Colonic mucosa (tissue), 4 donors: Measurements from ENCODE around the gene ITM2C. TPM values are rescaled to one million over a fixed set of nuclear protein-coding genes. Genes with fewer than 3 reads are reported as not detected.

Experiments used
- DNase-seq: peaks from one replicate; pipeline ENCODE4 v3.0.0-alpha.2; 2020
- H3K27ac ChIP-seq: fragments of 200-600 bp; one replicate; pipeline ENCODE4 v1.8.0; 2021
- H3K27me3 ChIP-seq: fragments of 200-600 bp; one replicate; pipeline ENCODE4 v1.8.0; 2021
- H3K36me3 ChIP-seq: fragments of 200-600 bp; one replicate; pipeline ENCODE4 v1.8.0; 2021
- H3K4me1 ChIP-seq: fragments of 200-600 bp; one replicate; pipeline ENCODE4 v1.8.0; 2021; ENCODE audit warnings: mild to moderate bottlenecking
- H3K4me3 ChIP-seq: fragments of 200-600 bp; one replicate; pipeline ENCODE4 v1.8.0; 2021
- H3K9ac ChIP-seq, 2 donors: one replicate each; pipeline ENCODE4 v1.7.0; 2013; ENCODE audit warnings: control low read depth in 2 of 2, low read depth in 2 of 2, low read length in 2 of 2
- H3K9me3 ChIP-seq: fragments of 200-600 bp; one replicate; pipeline ENCODE4 v1.8.0; 2021
- intact Hi-C: fragments of 100-400 bp; cut with DNase I; formaldehyde crosslinking; loops from one replicate; pipeline ENCODE4 v1.14.1; 2022
- total RNA-seq, 2 donors: library from RNA; stranded (reverse); fragmentation: NEBNext Ultra II Directional in 1 of 2; extraction: Animal tissue kit (Norgen Biotek cat#: 25700) in 1 of 2; gene quantifications; one replicate each; pipeline ENCODE4 v1.2.1, GENCODE V29; 2021
- TF ChIP-seq, protein P1 (sequence below): fragments of 200-600 bp; IDR thresholded peaks from one replicate; pipeline ENCODE4 v1.8.0; 2022; ENCODE audit warnings: antibody characterized with exemption, mild to moderate bottlenecking
- donor health status: healthy.
- donor health status: DM: no; HTN: no; CAD: no.
- donor health status: DM: no; HTN: no; CAD: no.

Gene ITM2C
- total RNA-seq, 2 donors from 2014 or later, result 1,192 to 1,707 TPM

DNA sequence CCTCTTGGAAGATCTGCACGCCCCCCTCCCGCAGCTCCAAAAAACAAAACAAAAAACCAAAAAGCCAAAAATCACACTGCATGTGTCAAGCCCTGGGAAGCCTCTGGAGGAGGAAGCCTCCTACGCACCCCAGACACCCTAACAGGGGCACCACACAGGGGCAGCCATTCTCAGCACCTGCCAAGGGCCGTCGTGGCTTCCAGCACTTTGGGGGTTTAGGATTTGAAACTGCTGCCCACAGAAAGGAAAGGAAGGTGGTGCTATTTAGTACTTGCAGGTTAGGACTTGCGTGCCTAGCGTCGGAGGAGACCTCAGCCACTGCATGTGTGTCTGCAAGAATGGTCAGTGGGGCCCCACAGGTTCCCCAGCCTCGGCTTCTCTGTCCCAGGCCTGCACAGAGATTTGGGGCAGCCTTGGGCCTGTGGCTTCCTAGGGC is 60.7 kb downstream of the ITM2C start:
- DNase-seq, result no peak
- no peaks in the 10 kb centered on the region for H3K36me3 ChIP-seq
- no peaks in the 10 kb centered on the region for H3K27me3 ChIP-seq
- no peaks in the 10 kb centered on the region for H3K9me3 ChIP-seq
- H3K27ac ChIP-seq, result no peak overlapping the region
- intact Hi-C loops, result no loop called here
- H3K4me1 ChIP-seq, result no peaks in the 10 kb centered on the region
- no peak overlapping the region for H3K4me3 ChIP-seq
- H3K9ac ChIP-seq, result no peak overlapping the region
- TF ChIP-seq, protein P1, sequence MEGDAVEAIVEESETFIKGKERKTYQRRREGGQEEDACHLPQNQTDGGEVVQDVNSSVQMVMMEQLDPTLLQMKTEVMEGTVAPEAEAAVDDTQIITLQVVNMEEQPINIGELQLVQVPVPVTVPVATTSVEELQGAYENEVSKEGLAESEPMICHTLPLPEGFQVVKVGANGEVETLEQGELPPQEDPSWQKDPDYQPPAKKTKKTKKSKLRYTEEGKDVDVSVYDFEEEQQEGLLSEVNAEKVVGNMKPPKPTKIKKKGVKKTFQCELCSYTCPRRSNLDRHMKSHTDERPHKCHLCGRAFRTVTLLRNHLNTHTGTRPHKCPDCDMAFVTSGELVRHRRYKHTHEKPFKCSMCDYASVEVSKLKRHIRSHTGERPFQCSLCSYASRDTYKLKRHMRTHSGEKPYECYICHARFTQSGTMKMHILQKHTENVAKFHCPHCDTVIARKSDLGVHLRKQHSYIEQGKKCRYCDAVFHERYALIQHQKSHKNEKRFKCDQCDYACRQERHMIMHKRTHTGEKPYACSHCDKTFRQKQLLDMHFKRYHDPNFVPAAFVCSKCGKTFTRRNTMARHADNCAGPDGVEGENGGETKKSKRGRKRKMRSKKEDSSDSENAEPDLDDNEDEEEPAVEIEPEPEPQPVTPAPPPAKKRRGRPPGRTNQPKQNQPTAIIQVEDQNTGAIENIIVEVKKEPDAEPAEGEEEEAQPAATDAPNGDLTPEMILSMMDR, result no peak

- no peaks in the 10 kb centered on the region for H3K36me3 ChIP-seq
- no peaks in the 10 kb centered on the region for H3K9me3 ChIP-seq
- H3K9ac ChIP-seq, result no peak overlapping the region
- no peaks in the 10 kb centered on the region for H3K27me3 ChIP-seq
- TF ChIP-seq, protein P1, result no peak
- intact Hi-C loops, result no loop called here
- DNase-seq, result no peak
- H3K27ac ChIP-seq, result no peak overlapping the region
- H3K4me1 ChIP-seq, result no peaks in the 10 kb centered on the region
- no peak overlapping the region for H3K4me3 ChIP-seq
These were observed 61.4 kb downstream of the ITM2C start for GRCh38 chr2:230925879-230926765.

DNA sequence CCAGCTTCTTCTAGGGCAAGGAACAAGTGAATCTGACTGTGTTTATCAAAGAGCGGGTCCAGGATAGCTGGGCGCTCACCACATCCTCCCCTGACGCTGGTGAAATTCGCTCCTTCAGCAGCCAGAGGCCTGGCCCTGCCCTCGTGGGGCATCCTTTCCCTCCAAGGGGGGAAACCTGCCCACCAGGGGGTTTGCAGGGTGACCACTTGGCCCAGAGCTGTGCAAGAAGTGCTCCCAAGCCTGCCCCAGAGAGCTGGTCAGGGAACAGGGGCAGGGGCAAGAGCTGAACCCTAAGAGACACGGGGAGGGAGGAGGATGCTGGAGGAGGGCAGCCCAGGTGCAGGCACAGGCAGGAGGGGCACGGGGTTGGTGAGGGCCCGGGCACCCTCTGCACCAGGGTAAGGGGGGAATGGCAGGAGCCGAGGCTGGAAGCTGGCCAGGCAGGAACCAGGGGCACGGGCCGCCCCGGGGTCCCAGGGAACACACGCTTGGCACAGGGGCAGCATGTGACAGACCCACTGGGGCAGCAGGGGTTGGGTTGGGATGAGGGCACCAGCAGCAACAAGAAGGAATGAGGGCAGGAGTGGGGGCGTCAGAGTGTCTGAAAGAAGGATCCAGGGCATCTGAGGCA is 63.1 kb downstream of the ITM2C start:
- H3K27ac ChIP-seq, result no peak overlapping the region
- H3K4me3 ChIP-seq, result no peak overlapping the region
- no peaks in the 10 kb centered on the region for H3K9me3 ChIP-seq
- TF ChIP-seq, protein P1, result no peak
- H3K27me3 ChIP-seq, result no peaks in the 10 kb centered on the region
- H3K4me1 ChIP-seq, result no peaks in the 10 kb centered on the region
- DNase-seq, result no peak
- no peak overlapping the region for H3K9ac ChIP-seq
- intact Hi-C loops, result no loop called here
- H3K36me3 ChIP-seq, result no peaks in the 10 kb centered on the region

Other genes with a start within 250 kb of the ITM2C start
- 100 to 1,000 TPM in 1 of 2 donors, 10 to 100 TPM in 1; 87.8 to 121 TPM for gene CAB39, start 152.1 kb upstream of the ITM2C start, total RNA-seq
- gene GPR55, start 60.3 kb downstream of the ITM2C start, total RNA-seq, result 1 to 10 TPM in 1 of 2 donors, under 1 TPM in 1; 0.35 to 1.0 TPM
- not detected for gene SPATA3, start 131.2 kb downstream of the ITM2C start, total RNA-seq
- 10 to 100 TPM; 44.5 to 82.5 TPM for gene C2orf72, start 172.6 kb downstream of the ITM2C start, total RNA-seq
- gene PSMD1, start 191.9 kb downstream of the ITM2C start, total RNA-seq, result 100 to 1,000 TPM in 1 of 2 donors, 10 to 100 TPM in 1; 74.1 to 114 TPM